Nephron progenitor cell (in vitro differentiated cells): Measurements from ENCODE around the gene BTBD9.

ENCODE experiments used
- DNase-seq: peaks from one replicate; pipeline ENCODE4 v3.0.0; 2021
- H3K27ac Mint-ChIP-seq: 2 replicates; pipeline ENCODE4 v1.8.0; 2021; ENCODE audit warnings: mild to moderate bottlenecking, moderate library complexity, mixed read lengths
- H3K27me3 Mint-ChIP-seq: 2 replicates; pipeline ENCODE4 v1.8.0; 2021; ENCODE audit warnings: mild to moderate bottlenecking, low read depth, mixed read lengths; ENCODE audit not compliant: poor library complexity
- H3K36me3 Mint-ChIP-seq: 2 replicates; pipeline ENCODE4 v1.8.0; 2021; ENCODE audit warnings: low read depth, mixed read lengths
- H3K4me1 Mint-ChIP-seq: 2 replicates; pipeline ENCODE4 v1.8.0; 2021; ENCODE audit warnings: mixed read lengths
- H3K4me3 Mint-ChIP-seq: 2 replicates; pipeline ENCODE4 v1.8.0; 2021; ENCODE audit warnings: mild to moderate bottlenecking, moderate library complexity, mixed read lengths
- H3K9me3 Mint-ChIP-seq: 2 replicates; pipeline ENCODE4 v1.8.0; 2021; ENCODE audit warnings: mild to moderate bottlenecking, moderate library complexity, mixed read lengths
- TF ChIP-seq, protein P1 (sequence below): fragments of 200-600 bp; sonication (generic); IDR thresholded peaks from 2 replicates; pipeline ENCODE4 v1.5.0; 2021; ENCODE audit warnings: antibody characterized with exemption

Gene BTBD9

DNA sequence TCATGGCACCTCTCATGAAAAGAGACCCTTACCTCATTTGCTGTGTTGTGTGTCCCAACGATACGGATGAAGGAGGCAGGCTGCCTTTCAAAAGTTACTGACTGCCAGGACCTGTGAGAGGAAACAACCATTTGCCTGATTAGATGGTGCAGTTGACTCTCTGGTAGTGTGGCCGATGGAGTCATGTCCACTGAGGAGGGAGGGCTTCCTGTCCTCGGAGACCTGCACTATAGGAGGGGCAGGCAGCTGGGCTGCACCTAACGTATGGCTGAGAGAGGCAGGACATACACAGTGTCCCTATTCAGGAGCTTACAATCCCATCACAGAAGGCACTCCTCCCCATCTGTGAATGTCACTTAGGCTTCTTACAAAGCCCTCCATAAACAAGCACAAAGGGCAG, 447.2 kb downstream of the BTBD9 start:
- H3K27me3 Mint-ChIP-seq = peaks cover 6% of the 10 kb centered on the region
- TF ChIP-seq, protein P1, sequence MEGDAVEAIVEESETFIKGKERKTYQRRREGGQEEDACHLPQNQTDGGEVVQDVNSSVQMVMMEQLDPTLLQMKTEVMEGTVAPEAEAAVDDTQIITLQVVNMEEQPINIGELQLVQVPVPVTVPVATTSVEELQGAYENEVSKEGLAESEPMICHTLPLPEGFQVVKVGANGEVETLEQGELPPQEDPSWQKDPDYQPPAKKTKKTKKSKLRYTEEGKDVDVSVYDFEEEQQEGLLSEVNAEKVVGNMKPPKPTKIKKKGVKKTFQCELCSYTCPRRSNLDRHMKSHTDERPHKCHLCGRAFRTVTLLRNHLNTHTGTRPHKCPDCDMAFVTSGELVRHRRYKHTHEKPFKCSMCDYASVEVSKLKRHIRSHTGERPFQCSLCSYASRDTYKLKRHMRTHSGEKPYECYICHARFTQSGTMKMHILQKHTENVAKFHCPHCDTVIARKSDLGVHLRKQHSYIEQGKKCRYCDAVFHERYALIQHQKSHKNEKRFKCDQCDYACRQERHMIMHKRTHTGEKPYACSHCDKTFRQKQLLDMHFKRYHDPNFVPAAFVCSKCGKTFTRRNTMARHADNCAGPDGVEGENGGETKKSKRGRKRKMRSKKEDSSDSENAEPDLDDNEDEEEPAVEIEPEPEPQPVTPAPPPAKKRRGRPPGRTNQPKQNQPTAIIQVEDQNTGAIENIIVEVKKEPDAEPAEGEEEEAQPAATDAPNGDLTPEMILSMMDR = no peak
- H3K36me3 Mint-ChIP-seq = no peaks in the 10 kb centered on the region
- H3K9me3 Mint-ChIP-seq = no peaks in the 10 kb centered on the region
- H3K4me1 Mint-ChIP-seq = peaks cover 48% of the 10 kb centered on the region
- DNase-seq = no peak
- H3K27ac Mint-ChIP-seq = no peak overlapping the region
- no peak overlapping the region for H3K4me3 Mint-ChIP-seq

DNA sequence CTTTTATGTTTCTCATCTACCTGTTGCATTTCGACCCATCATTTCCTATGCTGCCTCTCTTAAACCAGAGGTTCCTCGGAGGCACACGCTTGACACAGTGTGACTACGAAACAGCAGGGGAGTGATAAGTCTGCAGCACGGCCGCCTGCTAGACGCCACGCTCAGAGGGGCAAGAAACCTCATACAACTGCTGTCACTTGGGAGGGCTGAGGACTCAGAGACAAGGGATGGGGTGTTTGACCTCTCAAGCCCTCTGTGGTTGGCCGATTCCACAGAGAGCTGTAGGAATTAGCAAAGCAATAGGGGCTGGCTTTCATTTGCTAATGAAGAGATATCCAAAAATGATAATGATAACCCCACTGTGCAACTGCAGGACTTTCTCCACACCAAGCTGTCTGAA, 447.7 kb downstream of the BTBD9 start:
- H3K27ac Mint-ChIP-seq = no peak overlapping the region
- no peak for DNase-seq
- no peaks in the 10 kb centered on the region for H3K9me3 Mint-ChIP-seq
- peak overlapping the region; percentile 16 for H3K4me3 Mint-ChIP-seq
- H3K36me3 Mint-ChIP-seq = no peaks in the 10 kb centered on the region
- peaks cover 53% of the 10 kb centered on the region for H3K4me1 Mint-ChIP-seq
- TF ChIP-seq, protein P1 = no peak
- H3K27me3 Mint-ChIP-seq = peaks cover 6% of the 10 kb centered on the region

DNA sequence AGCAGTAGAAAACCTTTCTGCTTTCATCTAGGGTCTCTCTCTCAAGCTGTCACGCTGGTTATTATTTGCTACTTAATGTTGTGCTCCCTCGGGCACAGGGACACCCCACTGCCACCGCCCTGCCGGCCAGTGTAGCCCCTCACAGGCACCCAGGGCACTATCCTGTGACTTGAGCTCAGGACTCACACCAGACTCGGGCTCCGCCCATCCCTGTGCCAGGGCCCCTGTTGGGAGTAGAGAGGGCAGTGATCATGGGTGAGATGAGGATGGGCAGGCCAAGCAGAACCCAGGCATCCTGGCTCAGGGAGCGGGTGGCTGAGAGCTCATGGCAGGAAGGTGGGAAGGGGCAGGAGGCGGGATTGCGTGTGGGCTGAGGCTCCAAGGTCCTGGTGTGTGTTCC, 448.3 kb downstream of the BTBD9 start:
- H3K9me3 Mint-ChIP-seq = no peaks in the 10 kb centered on the region
- H3K27ac Mint-ChIP-seq = no peak overlapping the region
- H3K4me1 Mint-ChIP-seq = peaks cover 56% of the 10 kb centered on the region
- H3K36me3 Mint-ChIP-seq = no peaks in the 10 kb centered on the region
- TF ChIP-seq, protein P1 = no peak
- H3K27me3 Mint-ChIP-seq = peaks cover 6% of the 10 kb centered on the region
- no peak for DNase-seq
- no peak overlapping the region for H3K4me3 Mint-ChIP-seq

DNA sequence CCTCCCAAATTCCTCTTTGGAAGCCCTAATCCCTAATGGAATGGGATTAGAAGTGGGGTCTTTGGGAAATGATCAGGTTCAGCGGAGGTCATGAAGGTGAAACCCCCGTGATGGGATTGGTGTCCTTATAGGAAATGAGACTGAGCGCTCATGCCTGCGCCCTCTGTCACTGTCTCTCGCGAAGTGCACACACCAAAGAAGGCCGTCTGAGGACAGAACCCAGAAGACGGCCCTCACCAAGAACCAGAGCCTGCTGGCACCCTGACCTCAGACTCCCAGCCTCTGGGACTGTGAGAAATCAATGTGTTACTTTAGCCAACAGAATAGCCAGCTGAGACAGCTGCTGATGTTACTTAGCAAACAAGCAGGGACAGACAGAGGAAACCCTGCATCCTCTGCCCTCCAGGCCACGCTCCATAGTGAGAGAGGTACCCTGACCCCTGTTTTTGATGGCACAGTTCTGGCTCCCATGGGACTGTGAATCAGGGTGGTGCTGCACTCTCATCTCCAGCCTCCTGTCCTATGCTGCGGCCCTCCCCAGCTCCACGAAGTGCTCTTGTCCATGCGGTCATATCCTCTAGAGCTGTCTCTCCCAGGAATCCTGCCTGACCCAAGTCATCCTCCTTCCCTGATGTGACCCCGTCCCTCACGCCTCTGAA, 450.9 kb downstream of the BTBD9 start:
- Mint-ChIP-seq H3K27me3 (peaks cover 13% of the 10 kb centered on the region), H3K27ac (peak overlapping the region; percentile 12), H3K36me3 (no peaks in the 10 kb centered on the region), H3K4me1 (peaks cover 70% of the 10 kb centered on the region), H3K4me3 (no peak overlapping the region), H3K9me3 (no peaks in the 10 kb centered on the region)
- TF ChIP-seq, protein P1 = no peak
- no peak for DNase-seq

DNA sequence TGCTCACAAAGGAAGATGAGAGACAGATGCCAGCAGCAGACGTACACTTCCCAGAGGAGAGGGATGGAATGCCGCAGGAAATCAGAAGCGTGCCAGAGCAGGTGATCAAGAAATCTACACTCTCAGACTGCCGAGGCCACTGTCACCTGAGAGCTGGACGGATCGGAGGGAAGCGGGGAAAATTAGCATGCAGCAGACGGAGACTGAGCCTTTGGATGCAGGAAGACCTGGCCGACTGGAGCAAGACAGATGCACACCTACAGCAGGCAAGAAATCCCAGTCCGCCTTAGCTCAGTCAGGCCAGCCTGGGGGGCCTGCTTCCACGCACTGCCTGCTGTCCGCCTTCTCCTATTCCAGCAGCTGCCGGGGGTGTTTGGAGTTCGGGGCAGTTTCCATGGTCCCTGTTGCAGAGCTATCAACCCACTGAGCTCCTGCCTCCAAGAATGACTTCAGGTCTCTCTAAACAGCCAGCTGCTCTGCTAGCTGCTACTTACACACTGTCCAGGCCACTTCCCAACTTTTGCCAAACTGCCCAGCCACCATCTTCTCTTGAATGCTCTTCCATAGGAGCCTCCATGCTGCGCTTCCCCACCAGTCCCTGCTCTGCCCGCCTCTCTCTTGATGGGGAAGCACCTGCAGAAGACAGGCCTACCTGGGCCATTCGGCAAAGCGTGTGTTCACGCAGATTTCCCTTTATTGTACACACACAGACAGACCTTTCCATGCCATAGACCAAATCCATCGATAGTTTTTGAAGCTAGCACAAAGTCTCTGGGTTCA, 451.7 kb downstream of the BTBD9 start:
- peaks cover 68% of the 10 kb centered on the region for H3K4me1 Mint-ChIP-seq

More for the DNA sequence above, 451.7 kb downstream of the BTBD9 start:
- Mint-ChIP-seq H3K27ac (peak overlapping the region; percentile 12), H3K27me3 (peaks cover 13% of the 10 kb centered on the region), H3K9me3 (no peaks in the 10 kb centered on the region), H3K36me3 (no peaks in the 10 kb centered on the region), H3K4me3 (no peak overlapping the region)
- no peak for DNase-seq
- TF ChIP-seq, protein P1 = no peak
